Thyroid gland (tissue), 4 donors: ENCODE measurements around the gene SRSF3. TPM values are rescaled to one million over a fixed set of nuclear protein-coding genes. Genes with fewer than 3 reads are reported as not detected.

Experiments
- DNase-seq, 2 donors: peaks; one replicate each; pipeline ENCODE4 v3.0.0-alpha.2; 2019
- H3K27ac ChIP-seq, 3 donors: fragments of 200-600 bp; sonication (generic); 1 replicate in 2 of 3; 2 replicates in 1 of 3; pipeline ENCODE4 v1.5.1; 2016 to 2019; ENCODE audit warnings: mild to moderate bottlenecking in 1 of 3, moderate library complexity in 1 of 3
- H3K27me3 ChIP-seq: fragments of 200-600 bp; sonication (generic); one replicate; pipeline ENCODE4 v1.5.1; 2019
- H3K36me3 ChIP-seq, 2 donors: fragments of 200-600 bp; sonication (generic); one replicate each; pipeline ENCODE4 v1.5.1; 2016 to 2019
- H3K4me1 ChIP-seq, 2 donors: fragments of 200-600 bp; sonication (generic); one replicate each; pipeline ENCODE4 v1.5.1; 2017 to 2019
- H3K4me3 ChIP-seq, 3 donors: fragments of 200-600 bp; sonication (generic); replicated peaks in 1 of 3; 1 replicate in 2 of 3; 2 replicates in 1 of 3; pipeline ENCODE4 v1.5.1; 2016; ENCODE audit warnings: mild to moderate bottlenecking in 1 of 3
- H3K9me3 ChIP-seq: fragments of 200-600 bp; sonication (generic); one replicate; pipeline ENCODE4 v1.5.1; 2017
- CTCF ChIP-seq, 6 experiments: fragments of 200-600 bp in 3 of 6; fragments of 450-650 bp in 3 of 6; sonication (generic) in 3 of 6; IDR thresholded peaks; one replicate each; pipeline ENCODE4 v1.5.1; 2016 to 2019; ENCODE audit warnings: antibody characterized with exemption in 6 of 6, mild to moderate bottlenecking in 2 of 6, inconsistent platforms in 1 of 6, moderate library complexity in 1 of 6
- POLR2A ChIP-seq, 2 donors: fragments of 450-650 bp; IDR thresholded peaks; one replicate each; pipeline ENCODE4 v1.6.1; 2017; ENCODE audit warnings: antibody characterized with exemption in 2 of 2, mild to moderate bottlenecking in 2 of 2, moderate library complexity in 1 of 2
- WGBS, 2 donors: methylation state at CpG; one replicate each; pipeline ENCODE4 v1.1.5; 2017; 5-methylcytosine and 5-hydroxymethylcytosine counted together
- intact Hi-C: fragments of 100-400 bp; cut with DNase I; formaldehyde crosslinking; loops from one replicate; pipeline ENCODE4 v1.15.1; 2023
- total RNA-seq, 4 donors: library from RNA; depleted of rRNA; stranded (reverse); fragments of >200 nt; gene quantifications; one replicate each; pipeline ENCODE4 v1.2.3, GENCODE V29; 2016

The SRSF3 gene
- total RNA-seq, 4 donors from 2014 or later: 120 to 287 (median 144) TPM

GRCh38 chr6:36577301-36577700, 16.9 kb upstream of the SRSF3 start:
- WGBS, 2 donors: 11 to 18% methylated on average over 2 of the region's 2 CpGs
- no peaks in the 10 kb centered on the region for H3K9me3 ChIP-seq
- peak; percentile 41 to 42 for DNase-seq
- H3K36me3 ChIP-seq: no peaks in the 10 kb centered on the region
- H3K4me1 ChIP-seq: peaks cover 4 to 28% of the 10 kb centered on the region in 2 donors
- H3K4me3 ChIP-seq: no peak overlapping the region
- peak overlapping the region in 2 of 3 donors; percentile 21 to 33 for H3K27ac ChIP-seq
- intact Hi-C loops: no loop called here
- H3K27me3 ChIP-seq: no peaks in the 10 kb centered on the region
- no peak for TF ChIP-seq CTCF (IDR thresholded peaks at IDR 0.05)

GRCh38 chr6:36578030-36578429, 16.1 kb upstream of the SRSF3 start:
- H3K27me3 ChIP-seq: no peaks in the 10 kb centered on the region
- intact Hi-C loops: no loop called here
- no peaks in the 10 kb centered on the region for H3K36me3 ChIP-seq
- H3K9me3 ChIP-seq: no peaks in the 10 kb centered on the region
- no peak for DNase-seq
- TF ChIP-seq POLR2A (IDR thresholded peaks at IDR 0.05): no peak
- no peak for TF ChIP-seq CTCF (IDR thresholded peaks at IDR 0.05)
- H3K4me3 ChIP-seq: no peak overlapping the region
- peak overlapping the region in 2 of 3 donors; percentile 10 to 30 for H3K27ac ChIP-seq
- H3K4me1 ChIP-seq: peaks cover 4 to 28% of the 10 kb centered on the region in 2 donors
- WGBS, 2 donors: 90% methylated on average over 5 of the region's 5 CpGs

DNA sequence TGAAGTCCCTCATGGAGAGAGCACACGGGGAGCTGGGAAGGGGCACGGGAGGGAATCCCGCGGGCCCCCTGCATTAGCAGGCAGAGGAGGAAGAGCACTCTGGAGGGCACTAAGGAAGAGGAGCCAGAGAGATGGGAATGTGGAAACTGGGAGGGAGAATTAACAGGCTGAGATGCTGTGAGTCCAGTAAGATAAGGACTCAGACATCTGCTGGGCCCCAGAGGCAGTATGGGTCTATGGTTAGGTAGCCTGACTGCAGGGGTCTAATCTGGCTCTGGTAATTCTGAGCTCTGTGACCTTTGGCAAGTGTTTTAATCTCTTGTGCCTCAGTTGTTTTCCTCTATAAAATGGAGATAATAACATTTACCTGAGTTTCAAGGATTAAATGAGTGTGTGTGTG, 15.7 kb upstream of the SRSF3 start:
- no peak for DNase-seq
- WGBS, 2 donors: 91 to 92% methylated on average over 4 of the region's 4 CpGs
- TF ChIP-seq CTCF (IDR thresholded peaks at IDR 0.05): no peak
- no peak for TF ChIP-seq POLR2A (IDR thresholded peaks at IDR 0.05)
- H3K4me1 ChIP-seq: peaks cover 4 to 28% of the 10 kb centered on the region in 2 donors
- no peaks in the 10 kb centered on the region for H3K36me3 ChIP-seq
- H3K27me3 ChIP-seq: no peaks in the 10 kb centered on the region
- no peaks in the 10 kb centered on the region for H3K9me3 ChIP-seq
- peak overlapping the region in 1 of 3 donors; percentile 30 for H3K27ac ChIP-seq
- intact Hi-C loops: no loop called here
- H3K4me3 ChIP-seq: no peak overlapping the region

DNA sequence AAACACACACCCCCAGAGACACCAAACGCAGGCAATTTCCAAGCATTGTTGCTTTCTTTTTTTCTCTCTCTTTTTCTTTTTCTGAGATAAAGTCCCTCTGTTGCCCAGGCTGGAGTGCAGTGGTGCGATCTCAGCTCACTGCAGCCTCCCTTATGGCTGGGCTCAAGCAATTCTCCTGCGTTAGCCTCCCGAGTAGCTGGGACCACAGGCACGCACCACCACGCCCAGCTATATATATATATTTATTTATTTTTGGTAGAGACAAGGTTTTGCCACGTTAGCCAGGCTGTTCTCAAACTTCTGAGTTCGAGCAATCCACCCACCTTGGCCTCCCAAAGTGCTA, 14.0 kb upstream of the SRSF3 start:
- Histone ChIP-seq H3K27ac (peak overlapping the region in 1 of 3 donors; percentile 36), H3K9me3 (no peaks in the 10 kb centered on the region), H3K27me3 (no peaks in the 10 kb centered on the region), H3K4me3 (no peak overlapping the region), H3K36me3 (no peaks in the 10 kb centered on the region), H3K4me1 (peaks cover 4 to 28% of the 10 kb centered on the region in 2 donors)
- TF ChIP-seq CTCF (IDR thresholded peaks at IDR 0.05) (no peak), POLR2A (IDR thresholded peaks at IDR 0.05) (no peak)
- 92 to 97% methylated on average over 8 of the region's 8 CpGs for whole genome bisulfite sequencing, 2 donors
- intact Hi-C loops: no loop called here
- DNase-seq: no peak

DNA sequence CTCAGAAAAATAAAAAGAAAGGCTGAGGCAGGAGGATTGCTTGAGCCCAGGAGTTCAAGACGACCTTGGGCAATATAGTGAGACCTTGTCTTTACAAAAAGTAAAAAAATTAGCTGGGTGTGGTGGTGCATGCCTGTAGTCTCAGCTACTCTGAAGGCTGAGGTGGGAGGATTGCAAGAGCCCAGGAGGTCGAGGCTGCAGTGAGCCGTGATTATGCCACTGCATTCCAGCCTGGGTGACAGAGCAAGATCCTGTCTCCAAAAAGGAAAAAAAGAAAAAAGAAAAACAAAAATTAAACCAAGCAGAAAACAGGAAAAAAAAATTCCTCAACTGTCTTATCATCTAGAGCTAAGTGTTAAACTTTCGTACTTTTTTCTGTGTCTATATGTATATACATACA, 12.4 kb upstream of the SRSF3 start:
- Histone ChIP-seq H3K36me3 (no peaks in the 10 kb centered on the region), H3K9me3 (no peaks in the 10 kb centered on the region), H3K4me3 (no peak overlapping the region), H3K4me1 (peaks cover 4 to 26% of the 10 kb centered on the region in 2 donors), H3K27ac (no peak overlapping the region), H3K27me3 (no peaks in the 10 kb centered on the region)
- TF ChIP-seq CTCF (IDR thresholded peaks at IDR 0.05): no peak
- TF ChIP-seq POLR2A (IDR thresholded peaks at IDR 0.05): no peak
- DNase-seq: no peak
- intact Hi-C loops: no loop called here
- 70 to 92% methylated on average over 4 of the region's 4 CpGs for WGBS, 2 donors
